A673 (cell line): Measurements from ENCODE around the gene MAN1C1.

ENCODE experiments used
- CTCF ChIP-seq: fragments of 300-800, 200-600 bp; sonication (generic); conservative IDR thresholded peaks from 2 replicates; pipeline ENCODE4 v1.5.1; 2017; ENCODE audit warnings: low read depth, mild to moderate bottlenecking, antibody characterized with exemption, low read length, moderate library complexity, mixed read lengths
- EZH2 ChIP-seq: fragments of 200-600 bp; sonication (generic); IDR thresholded peaks from 2 replicates; pipeline ENCODE4 v1.6.1; 2017; ENCODE audit warnings: borderline replicate concordance, low read depth, mild to moderate bottlenecking, mixed read lengths, antibody characterized with exemption, low read length; ENCODE audit not compliant: poor library complexity, severe bottlenecking

GRCh38 chr1:25573961-25574360 lies 42.6 kb upstream of the MAN1C1 start:
- TF ChIP-seq EZH2 (no peak), CTCF (no peak)
